AG04450 (cell line): ENCODE measurements around the gene SMIM14. TPM values are rescaled to one million over a fixed set of nuclear protein-coding genes. Genes with fewer than 3 reads are reported as not detected.
"Not testable (repeated sequence)": the region's sequence is repeated elsewhere in the genome, so short reads cannot be mapped to it uniquely, and the experiment has no call there.

Experiments
- CTCF ChIA-PET: fragments of 300-600, 350-600 bp; formaldehyde crosslinking; extraction: SDS; loops from one replicate; lab custom pipeline; 2022; ENCODE audit warnings: antibody characterized with exemption, inconsistent platforms; lab: Charles Lee
- POLR2A ChIA-PET: fragments of 350-600 bp; formaldehyde crosslinking; extraction: SDS; loops from one replicate; lab custom pipeline; 2021; ENCODE audit warnings: antibody characterized with exemption, inconsistent platforms; lab: Yijun Ruan, JAX
- DNase-seq: peaks from one replicate; pipeline ENCODE4 v3.0.0-alpha.2; 2011; ENCODE audit warnings: low read depth, low spot score
- H3K27ac ChIP-seq: one replicate; pipeline ENCODE4 v1.5.1; 2012; ENCODE audit warnings: low read depth, low read length, control low read depth
- H3K27me3 ChIP-seq: one replicate; pipeline ENCODE4 v1.6.0; 2012; ENCODE audit warnings: low read length; ENCODE audit not compliant: control insufficient read depth, insufficient read depth
- H3K4me3 ChIP-seq: 2 replicates; pipeline ENCODE4 v1.5.1; 2011; ENCODE audit warnings: mild to moderate bottlenecking, low read depth, low read length, control low read depth
- H3K9me3 ChIP-seq: 2 replicates; pipeline ENCODE4 v1.5.1; 2012; ENCODE audit warnings: low read length; ENCODE audit not compliant: control insufficient read depth, insufficient read depth
- CTCF ChIP-seq: IDR thresholded peaks from 2 replicates; pipeline ENCODE4 v1.5.1; 2011; ENCODE audit warnings: low read depth, low read length, control low read depth, inconsistent platforms
- polyA plus RNA-seq: library from polyadenylated mRNA; depleted of rRNA; stranded (reverse); fragments of >200 nt; gene quantifications from 2 replicates; pipeline ENCODE4 v1.2.3, GENCODE V29; 2011

SMIM14 gene
- polyA plus RNA-seq, 1 experiment, result 53.7 TPM

GRCh38 chr4:39655211-39655610 is 16.5 kb upstream of the SMIM14 start:
- Histone ChIP-seq H3K27ac (no peak overlapping the region), H3K4me3 (no peak overlapping the region), H3K27me3 (no peaks in the 10 kb centered on the region), H3K9me3 (no peaks in the 10 kb centered on the region)
- CTCF ChIA-PET, result interaction anchor here (0.7 kb wide), 1 partner anchor 150 kb away, joined by 3 read pairs; no protein-coding TSS in a partner anchor
- POLR2A ChIA-PET, result no interaction called here
- no peak for DNase-seq
- no peak for TF ChIP-seq CTCF

GRCh38 chr4:39651586-39651985 is 12.9 kb upstream of the SMIM14 start:
- POLR2A ChIA-PET, H3K4me3 ChIP-seq, DNase-seq, H3K9me3 ChIP-seq, H3K27me3 ChIP-seq, H3K27ac ChIP-seq: not testable (repeated sequence)
- CTCF ChIA-PET, result interaction anchor here (0.6 kb wide), 1 partner anchor 23 kb away, joined by 4 read pairs; no protein-coding TSS in a partner anchor

- H3K27ac ChIP-seq, result no peak overlapping the region
- no peak for TF ChIP-seq CTCF
- no peak overlapping the region for H3K4me3 ChIP-seq
- ChIA-PET CTCF (no interaction called here), POLR2A (no interaction called here)
- no peak for DNase-seq
- no peaks in the 10 kb centered on the region for H3K27me3 ChIP-seq
- no peaks in the 10 kb centered on the region for H3K9me3 ChIP-seq
Observed at GRCh38 chr4:39649639-39650265, 11.1 kb upstream of the SMIM14 start.

- no peaks in the 10 kb centered on the region for H3K27me3 ChIP-seq
- no peak overlapping the region for H3K27ac ChIP-seq
- ChIA-PET CTCF (no interaction called here), POLR2A (no interaction called here)
- no peak for TF ChIP-seq CTCF
- H3K4me3 ChIP-seq, result no peak overlapping the region
- no peaks in the 10 kb centered on the region for H3K9me3 ChIP-seq
- no peak for DNase-seq
Observed at GRCh38 chr4:39648827-39649558, 10.3 kb upstream of the SMIM14 start.

- CTCF ChIA-PET, result no interaction called here
- Histone ChIP-seq H3K27ac (no peak overlapping the region), H3K4me3 (no peak overlapping the region), H3K9me3 (no peaks in the 10 kb centered on the region), H3K27me3 (no peaks in the 10 kb centered on the region)
- POLR2A ChIA-PET, result no interaction called here
- no peak for TF ChIP-seq CTCF
- DNase-seq, result no peak
Observed at GRCh38 chr4:39648213-39648612, 9.5 kb upstream of the SMIM14 start.
